ENCODE data around the gene EYA2. TPM values are rescaled to one million over a fixed set of nuclear protein-coding genes. Genes with fewer than 3 reads are reported as not detected.

The EYA2 gene
- total RNA-seq, 1 donor from 2014 or later = 1.3 TPM

- Mint-ChIP-seq H3K27ac (ENCODE audit: unreplicated experiment) (no peak overlapping the region), H3K36me3 (ENCODE audit: low read depth) (no peaks in the 10 kb centered on the region), H3K9me3 (peaks cover 5% of the 10 kb centered on the region), H3K27me3 (ENCODE audit: low read depth) (peaks cover 7% of the 10 kb centered on the region), H3K4me1 (peaks cover 21% of the 10 kb centered on the region), H3K4me3 (no peak overlapping the region)
- DNase-seq (ENCODE audit: low read depth, low spot score) = no peak
- TF ChIP-seq CTCF (conservative IDR thresholded peaks at IDR 0.05) = no peak
Observed at GRCh38 chr20:46973766-46974165, 79.1 kb downstream of the EYA2 start.

DNA sequence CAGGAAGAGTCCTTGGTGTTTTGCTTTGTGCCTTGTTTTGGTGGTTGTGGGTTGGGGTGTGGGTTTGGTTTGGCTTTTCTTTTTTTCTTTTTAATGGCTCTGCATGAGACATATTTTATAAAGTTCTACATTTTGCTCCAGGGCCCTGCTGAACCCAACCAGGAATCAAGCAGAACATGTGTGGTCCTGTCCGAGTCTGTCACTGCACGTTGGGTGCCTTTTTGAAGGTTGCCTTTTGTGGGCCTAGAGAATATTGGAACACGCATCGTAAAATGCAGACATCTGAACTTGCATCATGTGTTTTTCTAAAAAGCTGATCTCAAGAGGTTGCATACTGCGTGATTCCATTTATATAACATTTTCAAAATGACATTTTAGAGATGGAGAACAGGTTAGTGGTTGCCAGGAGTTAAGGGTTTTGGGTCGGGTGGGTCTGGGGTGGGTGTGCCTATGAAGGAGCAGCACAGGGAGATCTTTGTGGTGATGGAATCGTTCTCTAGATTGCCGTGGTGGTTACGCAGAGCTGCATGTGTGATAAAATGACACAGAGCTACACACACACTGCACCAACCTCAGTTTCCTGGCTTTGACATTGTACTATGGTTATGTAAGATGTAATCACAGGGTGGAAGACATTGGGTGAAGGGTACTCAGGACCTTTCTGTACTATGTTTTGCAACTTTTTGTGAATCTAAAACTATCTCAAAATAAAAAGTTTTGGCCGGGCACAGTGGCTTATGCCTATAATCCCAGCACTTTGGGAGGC is 80.2 kb downstream of the EYA2 start:
- Mint-ChIP-seq H3K27me3 (ENCODE audit: low read depth) (peaks cover 7% of the 10 kb centered on the region), H3K27ac (ENCODE audit: unreplicated experiment) (no peak overlapping the region), H3K9me3 (peaks cover 5% of the 10 kb centered on the region), H3K4me3 (no peak overlapping the region), H3K4me1 (peaks cover 32% of the 10 kb centered on the region), H3K36me3 (ENCODE audit: low read depth) (no peaks in the 10 kb centered on the region)
- no peak for TF ChIP-seq CTCF (conservative IDR thresholded peaks at IDR 0.05)
- no peak for DNase-seq (ENCODE audit: low read depth, low spot score)

DNA sequence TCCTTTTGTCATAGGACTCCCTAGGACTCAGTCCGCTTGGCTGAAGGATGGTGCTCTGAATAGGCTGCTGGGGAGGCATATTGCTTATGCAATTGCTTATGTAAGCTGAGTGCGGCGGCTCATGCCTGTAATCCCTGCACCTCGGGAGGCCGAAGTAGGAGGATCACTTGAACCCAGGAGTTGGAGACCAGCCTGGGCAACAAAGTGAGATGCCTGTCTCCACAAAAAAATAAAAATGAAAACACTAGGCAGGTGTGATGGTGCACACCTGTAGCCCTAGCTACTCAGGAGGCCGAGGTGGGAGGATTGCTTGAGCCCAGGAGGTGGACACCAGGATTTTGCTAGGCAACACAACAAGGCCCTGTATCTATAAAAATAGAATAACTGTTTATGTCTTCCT is 81.3 kb downstream of the EYA2 start:
- DNase-seq (ENCODE audit: low read depth, low spot score) = no peak
- Mint-ChIP-seq H3K4me3 (no peak overlapping the region), H3K27ac (ENCODE audit: unreplicated experiment) (no peak overlapping the region), H3K27me3 (ENCODE audit: low read depth) (peaks cover 7% of the 10 kb centered on the region), H3K4me1 (peaks cover 39% of the 10 kb centered on the region), H3K9me3 (peaks cover 5% of the 10 kb centered on the region), H3K36me3 (ENCODE audit: low read depth) (no peaks in the 10 kb centered on the region)
- no peak for TF ChIP-seq CTCF (conservative IDR thresholded peaks at IDR 0.05)

- no peak for TF ChIP-seq CTCF (conservative IDR thresholded peaks at IDR 0.05)
- H3K27me3 Mint-ChIP-seq (ENCODE audit: low read depth) = peaks cover 7% of the 10 kb centered on the region
- no peak overlapping the region for H3K27ac Mint-ChIP-seq (ENCODE audit: unreplicated experiment)
- no peak overlapping the region for H3K4me3 Mint-ChIP-seq
- no peak for DNase-seq (ENCODE audit: low read depth, low spot score)
- peaks cover 2% of the 10 kb centered on the region for H3K9me3 Mint-ChIP-seq
- H3K36me3 Mint-ChIP-seq (ENCODE audit: low read depth) = peaks cover 3% of the 10 kb centered on the region
- peaks cover 33% of the 10 kb centered on the region for H3K4me1 Mint-ChIP-seq
Observed at GRCh38 chr20:46977204-46977603, 82.6 kb downstream of the EYA2 start.

GRCh38 chr20:46977909-46978588 is 83.4 kb downstream of the EYA2 start:
- Mint-ChIP-seq H3K27ac (ENCODE audit: unreplicated experiment) (no peak overlapping the region), H3K4me3 (peak overlapping the region; percentile 37), H3K4me1 (peaks cover 33% of the 10 kb centered on the region), H3K9me3 (peaks cover 6% of the 10 kb centered on the region), H3K27me3 (ENCODE audit: low read depth) (peaks cover 7% of the 10 kb centered on the region), H3K36me3 (ENCODE audit: low read depth) (peaks cover 7% of the 10 kb centered on the region)
- no peak for DNase-seq (ENCODE audit: low read depth, low spot score)
- TF ChIP-seq CTCF (conservative IDR thresholded peaks at IDR 0.05) = no peak

All from neural crest cell (in vitro differentiated cells).